Glutamatergic neuron (in vitro differentiated cells): ENCODE data around the gene PRPF18. TPM values are rescaled to one million over a fixed set of nuclear protein-coding genes. Genes with fewer than 3 reads are reported as not detected.
"Not testable (repeated sequence)": the region's sequence is repeated elsewhere in the genome, so short reads cannot be mapped to it uniquely, and the experiment has no call there.

Experiments used
- DNase-seq: peaks from one replicate; pipeline ENCODE4 v3.0.0; 2022
- H3K27ac Mint-ChIP-seq: one replicate; pipeline ENCODE4 v1.8.0; 2020; ENCODE audit warnings: mild to moderate bottlenecking, mixed read lengths, inconsistent platforms; ENCODE audit not compliant: unreplicated experiment
- H3K27me3 Mint-ChIP-seq: one replicate; pipeline ENCODE4 v1.8.0; 2020; ENCODE audit warnings: mild to moderate bottlenecking, moderate library complexity, mixed read lengths, inconsistent platforms; ENCODE audit not compliant: unreplicated experiment
- H3K36me3 Mint-ChIP-seq: one replicate; pipeline ENCODE4 v1.8.0; 2020; ENCODE audit warnings: mild to moderate bottlenecking, mixed read lengths, inconsistent platforms; ENCODE audit not compliant: unreplicated experiment
- H3K4me1 Mint-ChIP-seq: one replicate; pipeline ENCODE4 v1.8.0; 2020; ENCODE audit warnings: mild to moderate bottlenecking, low read depth, mixed read lengths, inconsistent platforms; ENCODE audit not compliant: unreplicated experiment
- H3K4me3 Mint-ChIP-seq: one replicate; pipeline ENCODE4 v1.8.0; 2020; ENCODE audit warnings: mild to moderate bottlenecking, mixed read lengths, inconsistent platforms; ENCODE audit not compliant: unreplicated experiment
- H3K9me3 Mint-ChIP-seq: one replicate; pipeline ENCODE4 v1.8.0; 2020; ENCODE audit warnings: mild to moderate bottlenecking, moderate library complexity, mixed read lengths, inconsistent platforms; ENCODE audit not compliant: unreplicated experiment
- CTCF ChIP-seq: fragments of 200-600 bp; sonication (generic); IDR thresholded peaks from one replicate; pipeline ENCODE4 v1.5.0; 2021; ENCODE audit not compliant: partially characterized antibody, unreplicated experiment
- long read RNA-seq: library from polyadenylated mRNA; unstranded; transcript quantifications from one replicate; pipeline ENCODE4 v2.0.0, GENCODE V29; 2020; ENCODE audit not compliant: unreplicated experiment
- total RNA-seq: library from RNA; stranded (reverse); fragmentation: NEBNext Ultra II Directional; extraction: Animal tissue kit (Norgen Biotek cat#: 25700); gene quantifications from one replicate; pipeline ENCODE4 v1.2.1, GENCODE V29; 2021; ENCODE audit not compliant: unreplicated experiment

Gene PRPF18
- total RNA-seq = 24.7 TPM
- long read RNA-seq, transcript PRPF18-202 (10 exons, 1,717 nt) = major isoform, 16 of 20 reads
- long read RNA-seq, partial matches to known transcripts = 2 of 20 reads
- long read RNA-seq, other reads (novel, unspliced or antisense) = 2 of 20 reads

- DNase-seq = peak; percentile 95
- peak within 1 kb of the TSS; percentile 98 for H3K4me3 Mint-ChIP-seq
Measured at GRCh38 chr10:13586676-13587355, at the start of gene PRPF18. PRPF18 (plus strand) TSS chr10:13586965; CDS start chr10:13587087, 122 bp downstream.

GRCh38 chr10:13537985-13538384 lies 48.8 kb upstream of the PRPF18 start:
- DNase-seq, H3K27me3 Mint-ChIP-seq: not testable (repeated sequence)

More at GRCh38 chr10:13586676-13587355, at the start of gene PRPF18:
- Mint-ChIP-seq H3K4me1 (peaks cover 5% of the 10 kb centered on the region), H3K9me3 (no peaks in the 10 kb centered on the region), H3K27me3 (peaks cover 2% of the 10 kb centered on the region), H3K27ac (peak within 1 kb of the TSS; percentile 95), H3K36me3 (no peaks in the 10 kb centered on the region)
- peak; percentile 83 for TF ChIP-seq CTCF

GRCh38 chr10:13542533-13542932 lies 44.2 kb upstream of the PRPF18 start:
- H3K4me3 Mint-ChIP-seq = no peak overlapping the region
- H3K9me3 Mint-ChIP-seq = no peaks in the 10 kb centered on the region
- H3K27ac Mint-ChIP-seq = no peak overlapping the region
- no peak for DNase-seq
- no peak for TF ChIP-seq CTCF
- H3K36me3 Mint-ChIP-seq = no peaks in the 10 kb centered on the region
- no peaks in the 10 kb centered on the region for H3K27me3 Mint-ChIP-seq
- no peaks in the 10 kb centered on the region for H3K4me1 Mint-ChIP-seq

More at GRCh38 chr10:13537985-13538384, 48.8 kb upstream of the PRPF18 start:
- not testable (repeated sequence) for H3K4me1 Mint-ChIP-seq, H3K4me3 Mint-ChIP-seq, H3K9me3 Mint-ChIP-seq, H3K36me3 Mint-ChIP-seq, H3K27ac Mint-ChIP-seq

- Mint-ChIP-seq H3K4me3 (no peak overlapping the region), H3K27ac (no peak overlapping the region), H3K9me3 (peaks cover 5% of the 10 kb centered on the region), H3K4me1 (no peaks in the 10 kb centered on the region), H3K36me3 (peaks cover 11% of the 10 kb centered on the region), H3K27me3 (no peaks in the 10 kb centered on the region)
- TF ChIP-seq CTCF = no peak
- DNase-seq = no peak
Measured at GRCh38 chr10:13550802-13551201, 36.0 kb upstream of the PRPF18 start.

- H3K27ac Mint-ChIP-seq = no peak overlapping the region
- no peaks in the 10 kb centered on the region for H3K36me3 Mint-ChIP-seq
- H3K27me3 Mint-ChIP-seq = no peaks in the 10 kb centered on the region
- no peak for DNase-seq
- H3K9me3 Mint-ChIP-seq = peaks cover 3% of the 10 kb centered on the region
- peaks cover 3% of the 10 kb centered on the region for H3K4me1 Mint-ChIP-seq
- no peak for TF ChIP-seq CTCF
- no peak overlapping the region for H3K4me3 Mint-ChIP-seq
Measured at GRCh38 chr10:13555884-13556510, 30.8 kb upstream of the PRPF18 start.
